ENCODE results near the gene ADTRP.

- TF ChIP-seq, protein P1, sequence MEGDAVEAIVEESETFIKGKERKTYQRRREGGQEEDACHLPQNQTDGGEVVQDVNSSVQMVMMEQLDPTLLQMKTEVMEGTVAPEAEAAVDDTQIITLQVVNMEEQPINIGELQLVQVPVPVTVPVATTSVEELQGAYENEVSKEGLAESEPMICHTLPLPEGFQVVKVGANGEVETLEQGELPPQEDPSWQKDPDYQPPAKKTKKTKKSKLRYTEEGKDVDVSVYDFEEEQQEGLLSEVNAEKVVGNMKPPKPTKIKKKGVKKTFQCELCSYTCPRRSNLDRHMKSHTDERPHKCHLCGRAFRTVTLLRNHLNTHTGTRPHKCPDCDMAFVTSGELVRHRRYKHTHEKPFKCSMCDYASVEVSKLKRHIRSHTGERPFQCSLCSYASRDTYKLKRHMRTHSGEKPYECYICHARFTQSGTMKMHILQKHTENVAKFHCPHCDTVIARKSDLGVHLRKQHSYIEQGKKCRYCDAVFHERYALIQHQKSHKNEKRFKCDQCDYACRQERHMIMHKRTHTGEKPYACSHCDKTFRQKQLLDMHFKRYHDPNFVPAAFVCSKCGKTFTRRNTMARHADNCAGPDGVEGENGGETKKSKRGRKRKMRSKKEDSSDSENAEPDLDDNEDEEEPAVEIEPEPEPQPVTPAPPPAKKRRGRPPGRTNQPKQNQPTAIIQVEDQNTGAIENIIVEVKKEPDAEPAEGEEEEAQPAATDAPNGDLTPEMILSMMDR (IDR thresholded peaks at IDR 0.05): no peak
- TF ChIP-seq EZH2 (IDR thresholded peaks at IDR 0.05; ENCODE audit: borderline replicate concordance, insufficient read depth, low read depth, low read length, poor library complexity, severe bottlenecking): no peak
Observed at GRCh38 chr6:11755725-11756124, 22.9 kb downstream of the ADTRP start.

All from B cell (primary cell).